ES-I3 (cell line): Measurements from ENCODE around the gene NOS3.

Source experiments
- H3K36me3 ChIP-seq: 2 replicates; pipeline ENCODE4 v1.6.1; 2013; ENCODE audit warnings: mild to moderate bottlenecking, low read length, control low read depth, moderate library complexity; ENCODE audit not compliant: insufficient read depth
- H3K4me1 ChIP-seq: 2 replicates; pipeline ENCODE4 v1.6.1; 2013; ENCODE audit warnings: mild to moderate bottlenecking, control low read depth, low read length; ENCODE audit not compliant: insufficient read depth
- H3K9ac ChIP-seq: 2 replicates; pipeline ENCODE4 v1.6.1; 2013; ENCODE audit warnings: low read depth, mild to moderate bottlenecking, low read length, moderate library complexity
- H3K9me3 ChIP-seq: 2 replicates; pipeline ENCODE4 v1.6.1; 2013; ENCODE audit warnings: mild to moderate bottlenecking, low read length, moderate library complexity; ENCODE audit not compliant: control insufficient read depth, insufficient read depth

NOS3 gene

GRCh38 chr7:151062399-151063211, 71.8 kb downstream of the NOS3 start:
- Histone ChIP-seq H3K9ac (peak overlapping the region; percentile 36), H3K9me3 (no peaks in the 10 kb centered on the region), H3K36me3 (peaks cover 7% of the 10 kb centered on the region; the same call in 1 of the 2 replicates), H3K4me1 (peaks cover 4% of the 10 kb centered on the region)

DNA sequence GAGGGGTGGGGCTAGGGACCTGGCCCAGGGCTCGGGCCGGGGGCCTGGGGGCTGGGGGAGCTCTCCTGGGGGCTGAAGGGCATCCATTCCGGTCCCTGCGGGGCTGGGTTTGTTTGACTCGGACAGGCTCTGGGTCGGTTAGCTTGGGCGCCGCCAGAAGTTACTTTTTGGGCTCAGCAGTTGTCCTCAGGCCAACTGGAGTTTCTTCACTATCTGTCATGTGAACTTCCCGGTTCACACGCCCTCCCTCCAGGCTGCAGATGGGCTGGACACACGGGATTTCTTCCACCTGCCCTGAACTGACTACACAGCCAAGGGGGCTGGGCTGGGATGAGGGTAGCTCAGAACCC, 72.4 kb downstream of the NOS3 start:
- Histone ChIP-seq H3K9ac (peak overlapping the region; percentile 49; the same call in 1 of the 2 replicates), H3K4me1 (peaks cover 10% of the 10 kb centered on the region), H3K9me3 (no peaks in the 10 kb centered on the region), H3K36me3 (peaks cover 7% of the 10 kb centered on the region; the same call in 1 of the 2 replicates)
